ENCODE data around the gene TNNT2. TPM values are rescaled to one million over a fixed set of nuclear protein-coding genes. Genes with fewer than 3 reads are reported as not detected.

Gene TNNT2
- total RNA-seq, 4 donors from 2014 or later: 2.0 to 2.4 (median 2.1) TPM; not detected in 1

DNA sequence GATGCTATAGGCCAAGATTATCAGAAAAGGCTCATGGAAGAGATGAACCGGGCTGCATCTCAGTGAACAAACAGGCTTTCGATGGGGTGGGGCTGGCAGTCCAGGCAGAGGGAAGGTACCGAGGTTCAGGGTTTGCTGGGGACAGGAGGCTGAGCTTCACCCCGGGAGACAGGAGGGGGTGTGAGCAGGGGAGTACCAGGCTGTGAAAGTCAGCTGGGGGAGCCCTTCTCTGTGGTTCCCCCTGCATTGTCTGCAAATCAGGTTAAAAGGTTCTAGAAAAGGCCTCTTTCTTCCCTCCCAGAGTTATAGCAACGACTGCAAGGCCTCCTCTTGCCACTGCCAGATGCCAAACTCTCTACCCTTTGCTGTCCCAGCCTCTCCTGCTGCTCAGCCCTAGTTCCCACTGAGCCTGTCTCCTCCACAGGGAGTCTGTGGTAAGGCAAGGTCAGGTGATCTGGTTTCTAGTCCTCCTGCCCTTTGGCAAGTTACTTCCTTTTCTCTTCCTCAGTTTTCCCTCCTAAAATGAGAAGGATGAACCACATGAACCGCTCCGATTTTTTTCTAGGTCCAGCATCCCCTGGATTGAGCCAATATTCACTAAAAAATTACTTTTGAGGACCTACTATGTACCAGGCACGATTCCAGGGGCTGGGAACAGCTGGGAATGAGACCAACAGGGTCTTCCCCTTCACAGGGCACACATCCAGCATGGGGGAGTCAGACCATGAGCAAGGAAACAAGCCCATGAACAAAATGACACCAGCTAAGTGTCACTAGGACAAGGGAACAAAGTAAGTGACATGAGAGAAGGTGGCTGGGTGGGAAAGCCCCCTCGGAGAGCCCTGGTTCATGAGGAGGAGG, 14.4 kb upstream of the TNNT2 start:
- TF ChIP-seq, protein P1, sequence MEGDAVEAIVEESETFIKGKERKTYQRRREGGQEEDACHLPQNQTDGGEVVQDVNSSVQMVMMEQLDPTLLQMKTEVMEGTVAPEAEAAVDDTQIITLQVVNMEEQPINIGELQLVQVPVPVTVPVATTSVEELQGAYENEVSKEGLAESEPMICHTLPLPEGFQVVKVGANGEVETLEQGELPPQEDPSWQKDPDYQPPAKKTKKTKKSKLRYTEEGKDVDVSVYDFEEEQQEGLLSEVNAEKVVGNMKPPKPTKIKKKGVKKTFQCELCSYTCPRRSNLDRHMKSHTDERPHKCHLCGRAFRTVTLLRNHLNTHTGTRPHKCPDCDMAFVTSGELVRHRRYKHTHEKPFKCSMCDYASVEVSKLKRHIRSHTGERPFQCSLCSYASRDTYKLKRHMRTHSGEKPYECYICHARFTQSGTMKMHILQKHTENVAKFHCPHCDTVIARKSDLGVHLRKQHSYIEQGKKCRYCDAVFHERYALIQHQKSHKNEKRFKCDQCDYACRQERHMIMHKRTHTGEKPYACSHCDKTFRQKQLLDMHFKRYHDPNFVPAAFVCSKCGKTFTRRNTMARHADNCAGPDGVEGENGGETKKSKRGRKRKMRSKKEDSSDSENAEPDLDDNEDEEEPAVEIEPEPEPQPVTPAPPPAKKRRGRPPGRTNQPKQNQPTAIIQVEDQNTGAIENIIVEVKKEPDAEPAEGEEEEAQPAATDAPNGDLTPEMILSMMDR (IDR thresholded peaks at IDR 0.05): no peak
- DNase-seq (ENCODE audit: low spot score): no peak
- no peak for ATAC-seq (ENCODE audit: low FRiP score)

DNA sequence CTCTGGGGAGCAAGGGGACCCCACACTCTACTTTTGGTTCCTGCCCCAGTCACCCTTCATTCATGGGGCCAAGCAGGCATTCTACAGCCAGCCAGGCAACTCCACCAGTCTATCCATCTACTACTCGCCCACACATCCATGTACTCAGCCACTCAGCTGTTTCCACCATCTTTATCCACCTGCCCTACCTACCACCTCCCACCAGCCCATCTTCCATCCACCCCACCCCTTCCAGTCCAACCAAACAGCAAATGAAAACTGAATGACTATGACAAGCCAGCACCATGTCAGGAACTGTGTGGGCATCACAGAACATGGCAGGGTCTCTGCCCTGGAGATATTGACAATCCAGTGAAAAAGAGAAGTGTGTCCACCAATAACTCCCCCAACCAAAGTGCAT, 13.7 kb upstream of the TNNT2 start:
- DNase-seq (ENCODE audit: low spot score) (no peak), ATAC-seq (ENCODE audit: low FRiP score) (no peak)
- TF ChIP-seq, protein P1 (IDR thresholded peaks at IDR 0.05): no peak

DNA sequence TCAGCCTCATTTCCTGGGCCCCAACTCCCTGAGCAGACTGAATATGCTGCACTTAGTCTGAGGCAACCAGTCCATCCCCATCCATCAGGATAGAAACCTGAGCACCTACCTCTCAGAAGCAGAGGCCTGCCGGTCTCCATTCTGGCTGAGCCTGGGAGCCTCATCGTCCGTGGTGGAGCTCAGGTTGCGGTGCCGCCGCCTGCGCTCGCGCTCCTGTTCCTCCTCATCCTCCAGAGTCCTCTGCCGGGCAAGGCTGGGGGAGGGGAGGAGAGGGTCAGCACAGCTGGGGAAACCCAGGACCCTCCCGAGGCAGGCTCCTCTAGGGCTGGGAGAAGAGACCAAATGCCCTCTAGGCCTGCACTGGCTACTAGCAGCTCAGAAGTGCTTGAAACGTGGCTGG, 11.6 kb upstream of the TNNT2 start:
- ATAC-seq (ENCODE audit: low FRiP score) (no peak), DNase-seq (ENCODE audit: low spot score) (no peak)
- TF ChIP-seq, protein P1 (IDR thresholded peaks at IDR 0.05): no peak

DNA sequence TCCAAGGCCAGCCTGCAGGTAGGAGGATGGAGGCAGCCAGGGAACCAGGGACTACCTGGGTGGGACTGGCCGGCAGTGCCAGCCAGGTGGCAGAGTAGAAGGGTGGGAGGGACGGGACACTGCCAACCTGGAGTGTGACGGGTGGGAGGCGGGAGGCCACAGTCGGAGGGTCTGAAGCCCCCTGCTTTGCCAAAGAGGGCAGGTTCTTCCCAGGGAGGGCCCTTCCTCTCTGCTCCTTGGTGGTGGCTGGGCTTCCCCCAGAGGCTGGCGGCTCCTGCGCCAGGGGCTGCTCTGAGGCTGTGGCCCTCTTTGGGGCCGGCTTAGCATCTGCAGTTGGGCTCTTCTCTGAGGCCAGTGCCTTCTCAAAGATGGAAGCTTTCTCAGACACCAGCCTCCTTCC, 8.7 kb upstream of the TNNT2 start:
- TF ChIP-seq, protein P1 (IDR thresholded peaks at IDR 0.05): no peak
- ATAC-seq (ENCODE audit: low FRiP score) (no peak), DNase-seq (ENCODE audit: low spot score) (no peak)

DNA sequence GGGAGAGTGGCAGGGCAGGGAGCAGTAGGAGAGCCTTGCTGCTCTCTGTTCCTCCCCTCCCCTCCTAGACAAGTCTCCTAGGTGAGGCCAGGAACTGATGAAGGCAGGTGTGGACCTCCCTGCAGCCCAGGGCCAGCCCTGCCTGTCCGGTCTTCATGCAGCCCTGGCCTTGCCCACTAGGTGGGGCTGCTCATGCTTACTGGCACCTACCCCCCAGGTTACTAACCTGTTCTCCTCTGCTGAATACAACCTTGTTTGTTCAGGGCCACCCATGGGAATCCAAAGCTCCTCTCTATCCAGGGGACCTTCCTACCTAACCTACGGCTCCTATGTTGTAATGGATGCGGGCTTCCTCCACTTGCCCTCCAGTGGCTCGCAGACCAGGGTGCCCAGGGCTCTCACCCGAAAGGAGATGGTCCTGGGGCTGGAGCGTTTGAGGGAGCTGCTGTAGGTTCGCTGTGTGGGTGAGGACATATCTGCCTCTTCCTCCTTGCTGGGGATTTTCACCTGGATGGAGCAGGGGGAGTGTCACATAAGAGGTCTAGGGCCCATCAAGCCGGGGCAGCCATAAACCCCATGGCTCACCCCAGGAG, 7.9 kb upstream of the TNNT2 start:
- no peak for ATAC-seq (ENCODE audit: low FRiP score)
- TF ChIP-seq, protein P1 (IDR thresholded peaks at IDR 0.05): no peak
- DNase-seq (ENCODE audit: low spot score): peak; percentile 27

DNA sequence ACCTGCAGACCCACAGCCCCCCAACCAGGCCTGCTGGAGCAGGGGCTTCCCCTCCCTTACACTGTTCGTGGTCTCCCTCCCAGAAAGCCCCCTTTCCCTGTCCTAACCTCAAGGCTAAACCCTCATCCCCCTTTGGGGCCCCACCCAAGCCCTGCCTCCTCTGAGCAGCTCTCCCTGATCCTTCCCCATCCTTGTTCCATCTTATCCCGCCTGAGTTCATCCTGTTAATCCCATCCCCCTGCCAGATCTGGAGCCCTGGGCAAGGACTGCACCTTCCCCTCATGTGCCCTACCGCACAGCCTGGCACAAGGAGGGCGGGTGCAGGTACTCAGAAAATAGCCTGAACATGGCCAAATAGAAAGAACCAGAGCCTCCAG, 6.9 kb upstream of the TNNT2 start:
- DNase-seq (ENCODE audit: low spot score): no peak
- no peak for ATAC-seq (ENCODE audit: low FRiP score)
- TF ChIP-seq, protein P1 (IDR thresholded peaks at IDR 0.05): no peak
